ENCODE measurements around the gene RHBDD1. TPM values are rescaled to one million over a fixed set of nuclear protein-coding genes. Genes with fewer than 3 reads are reported as not detected.

Gene RHBDD1
- total RNA-seq, 1 donor from 2014 or later, result 27.7 TPM

DNA sequence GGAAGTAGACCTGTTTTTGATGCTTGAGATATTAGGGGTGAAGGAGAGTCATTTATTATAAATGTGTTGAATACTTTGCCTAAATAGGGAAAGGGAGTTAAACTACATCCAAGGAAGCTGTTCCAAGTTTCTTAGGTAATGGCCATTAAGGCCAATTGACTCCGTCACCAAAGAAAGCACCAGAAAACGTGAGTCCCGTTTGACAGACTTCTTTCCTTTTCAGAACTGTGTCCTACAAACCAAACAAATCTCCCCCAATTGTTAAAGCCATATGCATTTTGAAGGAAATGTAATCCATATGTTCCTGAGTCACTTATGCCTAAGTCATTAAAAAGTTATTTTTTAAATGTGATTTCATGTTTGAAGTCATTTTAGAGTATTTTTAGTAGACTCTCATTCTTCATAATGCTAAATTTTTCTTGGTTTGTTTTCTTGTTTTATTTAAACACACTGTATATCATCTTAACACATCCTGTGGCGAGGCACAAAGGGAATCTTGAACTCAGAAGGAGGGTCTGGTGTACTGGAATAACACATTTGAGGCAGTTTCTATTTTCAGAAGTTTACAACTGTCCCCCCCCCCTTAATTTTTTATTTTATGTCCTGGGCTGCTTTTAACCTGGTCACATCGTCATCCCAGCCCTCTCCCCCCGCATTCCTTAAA, 133.7 kb downstream of the RHBDD1 start:
- no peak for DNase-seq (ENCODE audit: extremely low spot score, unreplicated experiment)
- H3K27me3 Mint-ChIP-seq (ENCODE audit: unreplicated experiment), result no peaks in the 10 kb centered on the region
- peak overlapping the region; percentile 79 for H3K27ac Mint-ChIP-seq (ENCODE audit: unreplicated experiment)
- TF ChIP-seq CTCF (IDR thresholded peaks at IDR 0.05), result no peak
- H3K36me3 Mint-ChIP-seq (ENCODE audit: unreplicated experiment), result no peaks in the 10 kb centered on the region
- H3K4me1 Mint-ChIP-seq (ENCODE audit: unreplicated experiment), result peaks cover 23% of the 10 kb centered on the region
- H3K9me3 Mint-ChIP-seq (ENCODE audit: unreplicated experiment), result no peaks in the 10 kb centered on the region
- H3K4me3 Mint-ChIP-seq (ENCODE audit: unreplicated experiment), result no peak overlapping the region

DNA sequence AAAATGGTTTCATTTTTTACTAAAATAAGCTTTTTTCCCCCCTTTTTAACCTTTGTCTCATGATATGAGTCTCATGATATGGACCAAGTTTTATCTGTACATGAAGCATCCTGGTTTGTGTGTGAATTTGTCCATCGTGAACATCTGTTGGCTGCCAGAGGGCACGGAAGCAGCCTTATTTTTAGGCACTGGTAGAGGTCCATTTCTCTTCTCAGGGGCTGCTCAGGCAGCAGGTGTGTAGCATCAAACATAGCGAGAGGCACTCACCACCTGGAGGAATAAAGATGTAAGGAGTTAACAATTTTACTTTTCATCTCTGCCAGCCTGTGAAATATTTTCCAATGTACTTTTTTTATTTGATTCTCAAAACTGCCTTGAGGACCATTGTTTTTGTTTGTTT, 134.5 kb downstream of the RHBDD1 start:
- DNase-seq (ENCODE audit: extremely low spot score, unreplicated experiment), result no peak
- Mint-ChIP-seq H3K9me3 (ENCODE audit: unreplicated experiment) (no peaks in the 10 kb centered on the region), H3K4me1 (ENCODE audit: unreplicated experiment) (peaks cover 23% of the 10 kb centered on the region), H3K36me3 (ENCODE audit: unreplicated experiment) (no peaks in the 10 kb centered on the region), H3K27ac (ENCODE audit: unreplicated experiment) (peak overlapping the region; percentile 4), H3K27me3 (ENCODE audit: unreplicated experiment) (no peaks in the 10 kb centered on the region), H3K4me3 (ENCODE audit: unreplicated experiment) (no peak overlapping the region)
- no peak for TF ChIP-seq CTCF (IDR thresholded peaks at IDR 0.05)

DNA sequence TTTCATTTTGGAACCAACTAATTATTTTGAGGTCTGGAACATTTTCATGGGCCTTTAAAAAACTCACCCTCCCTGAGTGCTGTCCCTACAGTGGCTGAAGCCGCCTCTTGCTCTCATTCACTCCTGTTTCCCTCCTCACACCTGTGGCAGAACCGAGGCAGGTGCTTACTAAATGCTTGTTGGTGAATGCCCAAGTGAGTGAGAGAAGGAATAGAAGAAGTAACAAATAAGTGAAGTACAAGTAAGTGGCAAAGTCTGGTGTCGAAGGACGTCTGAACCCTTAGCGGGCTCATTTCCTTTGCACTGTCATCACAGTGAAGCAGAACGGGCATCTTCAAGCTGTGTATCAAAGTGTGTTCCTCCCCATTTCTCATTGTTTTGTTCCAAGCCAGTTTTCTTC, 135.2 kb downstream of the RHBDD1 start:
- Mint-ChIP-seq H3K4me1 (ENCODE audit: unreplicated experiment) (peaks cover 23% of the 10 kb centered on the region), H3K36me3 (ENCODE audit: unreplicated experiment) (no peaks in the 10 kb centered on the region), H3K4me3 (ENCODE audit: unreplicated experiment) (no peak overlapping the region), H3K27ac (ENCODE audit: unreplicated experiment) (peak overlapping the region; percentile 10), H3K9me3 (ENCODE audit: unreplicated experiment) (no peaks in the 10 kb centered on the region), H3K27me3 (ENCODE audit: unreplicated experiment) (no peaks in the 10 kb centered on the region)
- DNase-seq (ENCODE audit: extremely low spot score, unreplicated experiment), result no peak
- TF ChIP-seq CTCF (IDR thresholded peaks at IDR 0.05), result no peak

DNA sequence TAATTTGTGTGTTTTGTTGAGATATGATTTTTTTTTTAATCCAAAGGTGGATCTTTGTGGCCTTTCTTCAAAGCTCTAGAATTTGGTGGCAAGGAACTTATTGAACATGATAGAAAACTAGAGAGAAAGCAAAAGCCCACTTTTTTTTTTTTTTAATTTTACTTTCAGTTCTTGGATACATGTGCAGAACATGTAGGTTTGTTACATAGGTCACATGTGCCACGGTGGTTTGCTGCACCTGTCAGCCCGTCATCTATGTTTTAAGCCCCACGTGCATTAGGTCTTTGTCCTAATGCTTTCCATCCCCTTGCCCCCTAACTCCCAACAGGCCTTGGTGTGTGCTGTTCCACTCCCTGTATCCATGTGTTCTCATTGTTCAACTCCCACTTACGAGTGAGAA, 135.9 kb downstream of the RHBDD1 start:
- Mint-ChIP-seq H3K36me3 (ENCODE audit: unreplicated experiment) (no peaks in the 10 kb centered on the region), H3K27ac (ENCODE audit: unreplicated experiment) (no peak overlapping the region), H3K9me3 (ENCODE audit: unreplicated experiment) (no peaks in the 10 kb centered on the region), H3K27me3 (ENCODE audit: unreplicated experiment) (no peaks in the 10 kb centered on the region), H3K4me1 (ENCODE audit: unreplicated experiment) (peaks cover 23% of the 10 kb centered on the region), H3K4me3 (ENCODE audit: unreplicated experiment) (no peak overlapping the region)
- no peak for TF ChIP-seq CTCF (IDR thresholded peaks at IDR 0.05)
- DNase-seq (ENCODE audit: extremely low spot score, unreplicated experiment), result no peak

DNA sequence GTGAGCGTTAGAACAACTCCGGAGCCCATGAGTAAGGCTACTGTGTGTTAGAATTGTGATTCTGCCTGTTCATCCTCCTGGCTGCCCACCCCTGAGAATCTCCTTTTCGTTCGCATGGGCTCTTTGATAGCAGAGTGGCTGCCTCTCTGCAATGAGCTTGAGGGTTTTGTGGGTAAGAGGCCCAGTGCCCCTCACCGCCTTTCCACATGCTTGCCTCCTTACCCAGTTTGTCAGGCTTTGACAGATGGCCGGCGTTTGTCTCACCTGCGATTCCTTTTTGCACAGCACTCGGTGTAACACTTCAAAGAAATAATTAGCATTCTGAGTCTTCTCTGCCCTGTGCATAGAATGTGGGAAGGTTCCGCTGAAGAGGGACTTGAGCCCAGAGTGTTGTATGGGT, 138.0 kb downstream of the RHBDD1 start:
- TF ChIP-seq CTCF (IDR thresholded peaks at IDR 0.05), result no peak
- no peaks in the 10 kb centered on the region for H3K27me3 Mint-ChIP-seq (ENCODE audit: unreplicated experiment)
- no peaks in the 10 kb centered on the region for H3K36me3 Mint-ChIP-seq (ENCODE audit: unreplicated experiment)
- no peak for DNase-seq (ENCODE audit: extremely low spot score, unreplicated experiment)
- H3K4me3 Mint-ChIP-seq (ENCODE audit: unreplicated experiment), result no peak overlapping the region
- peaks cover 37% of the 10 kb centered on the region for H3K4me1 Mint-ChIP-seq (ENCODE audit: unreplicated experiment)
- no peak overlapping the region for H3K27ac Mint-ChIP-seq (ENCODE audit: unreplicated experiment)
- no peaks in the 10 kb centered on the region for H3K9me3 Mint-ChIP-seq (ENCODE audit: unreplicated experiment)

All from osteocyte (in vitro differentiated cells).